Activated gamma-delta T cell treated with Interleukin-2 at 50 U/mL for 16 hours (primary cell): Measurements from ENCODE around the gene SPATA1.

Experiments used
- DNase-seq: peaks from one replicate; pipeline ENCODE4 v3.0.0-alpha.2; 2020

SPATA1 gene

GRCh38 chr1:84598418-84598817 is 92.2 kb downstream of the SPATA1 start:
- DNase-seq: no peak

GRCh38 chr1:84598846-84599741 is 92.9 kb downstream of the SPATA1 start:
- no peak for DNase-seq

GRCh38 chr1:84600796-84601195 is 94.6 kb downstream of the SPATA1 start:
- DNase-seq: no peak

GRCh38 chr1:84603223-84603622 is 97.0 kb downstream of the SPATA1 start:
- DNase-seq: no peak

GRCh38 chr1:84603941-84604830 is 98.0 kb downstream of the SPATA1 start:
- DNase-seq: no peak

GRCh38 chr1:84605157-84605556 is 99.0 kb downstream of the SPATA1 start:
- DNase-seq: no peak

GRCh38 chr1:84606977-84607376 is 100.8 kb downstream of the SPATA1 start:
- DNase-seq: no peak

GRCh38 chr1:84611091-84611490 is 104.9 kb downstream of the SPATA1 start:
- DNase-seq: no peak

- no peak for DNase-seq
Observed at GRCh38 chr1:84611796-84612195, 105.6 kb downstream of the SPATA1 start.

GRCh38 chr1:84613026-84613425 is 106.8 kb downstream of the SPATA1 start:
- no peak for DNase-seq

GRCh38 chr1:84613887-84614286 is 107.7 kb downstream of the SPATA1 start:
- no peak for DNase-seq

GRCh38 chr1:84615790-84616189 is 109.6 kb downstream of the SPATA1 start:
- no peak for DNase-seq
